PFSK-1 (cell line): Measurements from ENCODE around the gene ROBO4.

Source experiments
- FOXP2 ChIP-seq: optimal IDR thresholded peaks from 2 replicates; pipeline ENCODE3; 2011; ENCODE audit warnings: borderline replicate concordance, control low read depth, inconsistent platforms; ENCODE audit not compliant: insufficient read depth; ENCODE audit errors: extremely low read length, extremely low read depth
- POLR2AphosphoS5 ChIP-seq: IDR thresholded peaks from 2 replicates; pipeline ENCODE4 v1.6.1; 2012; ENCODE audit warnings: low read depth, mild to moderate bottlenecking, control low read depth, low read length, moderate library complexity
- SIN3A ChIP-seq: IDR thresholded peaks from 2 replicates; pipeline ENCODE4 v1.6.1; 2012; ENCODE audit warnings: mild to moderate bottlenecking, low read length, moderate library complexity, borderline replicate concordance; ENCODE audit not compliant: insufficient read depth
- TAF1 ChIP-seq: IDR thresholded peaks from 2 replicates; pipeline ENCODE4 v1.6.1; 2012; ENCODE audit warnings: low read length, control low read depth, borderline replicate concordance; ENCODE audit not compliant: insufficient read depth
- TF ChIP-seq, protein P1 (sequence below), 2 experiments: IDR thresholded peaks; 2 replicates each; pipeline versions ENCODE4 v1.6.1 to v1.8.0; 2011 to 2012; ENCODE audit warnings: low read depth in 2 of 2, low read length in 2 of 2, control low read depth in 1 of 2, inconsistent platforms in 1 of 2, mild to moderate bottlenecking in 1 of 2, moderate library complexity in 1 of 2; ENCODE audit not compliant: insufficient read depth in 1 of 2

The ROBO4 gene

DNA sequence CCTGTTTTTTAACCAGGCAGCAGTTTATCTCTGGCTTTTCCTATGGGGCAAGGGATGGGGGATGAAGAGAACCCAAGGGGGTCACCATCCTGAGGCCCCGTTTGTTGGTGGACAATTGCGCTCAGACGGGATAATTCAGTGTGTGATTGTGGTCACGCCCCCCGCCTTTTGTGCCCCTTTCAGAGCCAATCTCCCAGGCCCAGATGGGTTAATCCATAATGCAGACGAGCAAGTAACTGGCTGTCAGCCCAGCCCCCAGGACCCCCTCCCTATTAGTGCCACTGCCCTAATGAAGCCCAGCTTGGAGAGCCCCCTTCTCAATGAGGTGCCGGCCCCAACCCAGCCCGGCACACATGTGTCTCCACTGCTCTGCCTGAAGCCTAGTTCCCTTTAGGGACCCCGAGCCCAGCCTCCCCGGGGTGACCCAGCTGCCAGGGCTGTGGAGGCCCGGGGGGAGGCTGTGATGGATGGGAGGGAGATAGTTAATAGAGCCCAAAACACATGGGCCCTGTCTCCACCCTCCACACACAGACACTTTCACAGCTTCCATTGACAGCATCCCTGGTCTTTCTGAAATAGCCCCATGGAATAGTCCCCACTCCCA, 51.5 kb downstream of the ROBO4 start:
- TF ChIP-seq SIN3A: no peak

DNA sequence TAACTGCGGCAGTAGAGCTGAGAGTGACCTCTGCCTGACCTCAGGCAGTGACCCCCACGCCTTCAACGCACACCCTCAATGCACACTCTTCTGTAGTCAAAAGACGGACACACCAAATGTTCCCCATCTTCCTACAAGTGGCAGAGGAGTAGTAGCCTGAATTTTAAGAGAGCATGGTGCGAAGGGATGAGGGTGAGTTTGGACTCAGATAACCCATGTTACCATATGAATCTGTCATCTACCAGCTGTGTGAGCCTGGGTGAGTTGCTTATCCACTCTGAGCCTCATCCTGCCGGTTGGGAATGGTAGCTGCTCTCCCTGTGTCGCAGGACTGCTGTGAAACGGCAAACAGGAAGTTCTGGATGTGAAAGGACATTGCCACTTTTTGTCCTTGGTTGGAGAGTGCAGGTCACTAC, 53.0 kb downstream of the ROBO4 start:
- no peak for TF ChIP-seq TAF1
- TF ChIP-seq SIN3A: no peak
- no peak for TF ChIP-seq POLR2AphosphoS5
- TF ChIP-seq, protein P1, sequence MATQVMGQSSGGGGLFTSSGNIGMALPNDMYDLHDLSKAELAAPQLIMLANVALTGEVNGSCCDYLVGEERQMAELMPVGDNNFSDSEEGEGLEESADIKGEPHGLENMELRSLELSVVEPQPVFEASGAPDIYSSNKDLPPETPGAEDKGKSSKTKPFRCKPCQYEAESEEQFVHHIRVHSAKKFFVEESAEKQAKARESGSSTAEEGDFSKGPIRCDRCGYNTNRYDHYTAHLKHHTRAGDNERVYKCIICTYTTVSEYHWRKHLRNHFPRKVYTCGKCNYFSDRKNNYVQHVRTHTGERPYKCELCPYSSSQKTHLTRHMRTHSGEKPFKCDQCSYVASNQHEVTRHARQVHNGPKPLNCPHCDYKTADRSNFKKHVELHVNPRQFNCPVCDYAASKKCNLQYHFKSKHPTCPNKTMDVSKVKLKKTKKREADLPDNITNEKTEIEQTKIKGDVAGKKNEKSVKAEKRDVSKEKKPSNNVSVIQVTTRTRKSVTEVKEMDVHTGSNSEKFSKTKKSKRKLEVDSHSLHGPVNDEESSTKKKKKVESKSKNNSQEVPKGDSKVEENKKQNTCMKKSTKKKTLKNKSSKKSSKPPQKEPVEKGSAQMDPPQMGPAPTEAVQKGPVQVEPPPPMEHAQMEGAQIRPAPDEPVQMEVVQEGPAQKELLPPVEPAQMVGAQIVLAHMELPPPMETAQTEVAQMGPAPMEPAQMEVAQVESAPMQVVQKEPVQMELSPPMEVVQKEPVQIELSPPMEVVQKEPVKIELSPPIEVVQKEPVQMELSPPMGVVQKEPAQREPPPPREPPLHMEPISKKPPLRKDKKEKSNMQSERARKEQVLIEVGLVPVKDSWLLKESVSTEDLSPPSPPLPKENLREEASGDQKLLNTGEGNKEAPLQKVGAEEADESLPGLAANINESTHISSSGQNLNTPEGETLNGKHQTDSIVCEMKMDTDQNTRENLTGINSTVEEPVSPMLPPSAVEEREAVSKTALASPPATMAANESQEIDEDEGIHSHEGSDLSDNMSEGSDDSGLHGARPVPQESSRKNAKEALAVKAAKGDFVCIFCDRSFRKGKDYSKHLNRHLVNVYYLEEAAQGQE (IDR thresholded peaks at IDR 0.05; ENCODE audit: insufficient read depth in 1 of 2, low read depth in 2 of 2, low read length in 2 of 2): no peak
- TF ChIP-seq FOXP2: no peak

DNA sequence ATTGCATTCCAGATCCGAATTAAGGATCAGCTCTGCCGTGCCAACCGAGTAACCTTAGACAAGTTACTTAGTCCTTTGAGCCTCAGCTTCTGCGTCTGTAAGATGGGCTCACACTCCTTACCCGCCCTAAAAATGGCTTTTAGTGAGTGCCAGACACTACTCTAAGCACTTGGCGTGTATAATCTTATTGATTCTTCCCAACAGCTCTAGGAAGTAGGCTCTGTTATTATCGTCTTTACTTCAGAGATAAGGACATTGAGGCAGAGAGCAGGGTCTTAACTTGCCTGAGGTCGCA, 54.1 kb downstream of the ROBO4 start:
- no peak for TF ChIP-seq TAF1
- TF ChIP-seq POLR2AphosphoS5: no peak
- TF ChIP-seq SIN3A: no peak
- TF ChIP-seq FOXP2: no peak
- TF ChIP-seq, protein P1 (IDR thresholded peaks at IDR 0.05; ENCODE audit: insufficient read depth in 1 of 2, low read depth in 2 of 2, low read length in 2 of 2): no peak

DNA sequence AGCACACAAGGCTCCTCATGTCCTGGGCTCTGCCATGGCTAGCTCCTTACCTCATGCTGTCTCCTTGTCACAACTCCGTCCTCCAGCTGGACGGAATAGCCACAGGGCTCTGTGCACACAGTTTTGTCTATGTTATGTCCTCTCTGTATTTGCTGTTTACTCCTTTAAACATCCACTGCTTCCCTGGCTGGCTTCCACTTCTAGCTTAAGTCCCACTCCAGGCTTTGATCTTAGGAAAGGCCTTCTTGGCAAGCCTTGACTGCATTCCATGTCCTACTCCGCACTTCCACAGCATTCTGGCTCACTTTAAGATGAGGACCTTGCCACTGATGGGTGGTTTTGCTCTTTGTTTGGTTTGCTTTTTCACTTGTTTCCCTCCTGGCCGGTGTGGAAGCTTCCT, 55.4 kb downstream of the ROBO4 start:
- TF ChIP-seq, protein P1 (IDR thresholded peaks at IDR 0.05; ENCODE audit: insufficient read depth in 1 of 2, low read depth in 2 of 2, low read length in 2 of 2): no peak
- TF ChIP-seq POLR2AphosphoS5: no peak
- TF ChIP-seq SIN3A: no peak
- no peak for TF ChIP-seq TAF1
- TF ChIP-seq FOXP2: no peak

DNA sequence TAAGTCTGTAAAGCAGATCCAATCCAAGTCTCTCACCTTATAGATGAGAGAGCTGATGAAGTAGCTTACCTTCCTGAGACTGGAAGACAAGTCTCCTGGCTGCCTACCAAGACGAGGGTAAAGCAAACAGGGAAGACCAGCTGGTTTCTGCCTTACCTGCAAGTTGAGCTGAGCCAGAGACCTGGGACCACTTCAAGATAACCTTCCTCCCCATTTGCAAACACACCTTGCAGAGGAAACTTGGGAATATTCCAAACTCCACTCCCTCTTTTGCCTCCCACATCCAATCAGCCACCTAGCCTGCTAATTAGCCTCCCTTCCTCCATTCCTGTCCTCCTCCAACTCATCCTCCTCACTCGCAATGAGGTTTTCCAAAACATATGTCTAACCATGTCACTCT, 55.8 kb downstream of the ROBO4 start:
- TF ChIP-seq FOXP2 (no peak), POLR2AphosphoS5 (no peak), TAF1 (no peak), SIN3A (no peak)

DNA sequence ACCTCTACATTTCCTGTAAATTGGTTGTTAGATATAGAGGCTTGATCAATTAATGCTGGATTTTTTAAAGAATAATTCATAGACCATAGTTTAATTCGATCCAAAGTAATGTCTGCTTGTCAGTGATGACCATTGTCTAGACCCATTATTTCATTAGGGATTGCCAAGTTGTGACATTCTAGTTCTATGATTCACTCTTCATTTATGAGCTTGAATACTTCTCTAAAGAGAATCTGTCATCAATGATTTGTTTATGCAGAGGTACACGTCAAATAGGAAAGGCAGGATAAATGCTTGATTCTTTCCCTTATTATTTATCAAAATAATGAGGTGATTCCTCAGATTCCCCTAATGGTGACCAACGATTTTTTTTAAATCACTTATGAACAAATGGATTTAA, 56.5 kb downstream of the ROBO4 start:
- TF ChIP-seq TAF1: no peak
- TF ChIP-seq SIN3A: no peak
- TF ChIP-seq, protein P1 (IDR thresholded peaks at IDR 0.05; ENCODE audit: insufficient read depth in 1 of 2, low read depth in 2 of 2, low read length in 2 of 2): no peak
- TF ChIP-seq POLR2AphosphoS5: no peak
